Ovary (tissue), 9 donors: ENCODE data around the gene MSH3. TPM values are rescaled to one million over a fixed set of nuclear protein-coding genes. Genes with fewer than 3 reads are reported as not detected.

ENCODE experiments used
- DNase-seq, 5 donors: peaks; one replicate each; pipeline ENCODE4 v3.0.0-alpha.2; 2019 to 2020
- H3K27ac ChIP-seq, 2 donors: fragments of 200-600 bp; one replicate each; pipeline versions ENCODE4 v1.5.1 to v1.8.0; 2019 to 2022
- H3K27me3 ChIP-seq: fragments of 200-600 bp; one replicate; pipeline ENCODE4 v1.8.0; 2022
- H3K36me3 ChIP-seq: fragments of 200-600 bp; sonication (generic); one replicate; pipeline ENCODE4 v1.5.1; 2019
- H3K4me1 ChIP-seq: one replicate; pipeline ENCODE4 v1.8.1; 2013; ENCODE audit warnings: mild to moderate bottlenecking, moderate library complexity; ENCODE audit not compliant: insufficient read depth
- H3K4me3 ChIP-seq: fragments of 200-600 bp; sonication (generic); one replicate; pipeline ENCODE4 v1.5.1; 2017
- H3K9me3 ChIP-seq, 2 donors: fragments of 200-600 bp in 1 of 2; sonication (generic) in 1 of 2; one replicate each; pipeline versions ENCODE4 v1.5.1 to v1.8.1; 2013 to 2019; ENCODE audit warnings: mild to moderate bottlenecking in 1 of 2, moderate library complexity in 1 of 2
- EP300 ChIP-seq: sonication (generic); formaldehyde crosslinking; IDR thresholded peaks from one replicate; pipeline ENCODE4 v1.6.1; 2017; ENCODE audit warnings: antibody characterized with exemption
- POLR2A ChIP-seq: fragments of 450-650 bp; IDR thresholded peaks from one replicate; pipeline ENCODE4 v1.6.1; 2017; ENCODE audit warnings: antibody characterized with exemption, mild to moderate bottlenecking, moderate library complexity
- WGBS, 3 donors: extraction: QIAGEN DNeasy Blood & Tissue Kit in 1 of 3; methylation state at CpG; one replicate each; pipeline versions ENCODE4 v1.1.5 to v1.1.7; 2013 to 2017; 5-methylcytosine and 5-hydroxymethylcytosine counted together
- intact Hi-C, 4 donors: fragments of 100-400 bp; cut with DNase I; formaldehyde crosslinking; loops; one replicate each; pipeline versions ENCODE4 v1.11.0 to v1.15.1; 2022 to 2023
- polyA plus RNA-seq, 2 donors: library from polyadenylated mRNA; stranded (reverse); fragments of 200-250 nt in 1 of 2; fragments of 350-450 nt in 1 of 2; fragmentation: Illumina TruSeq in 1 of 2; extraction: RNeasy Lipid Tissue Mini Kit (QIAGEN cat#74804) in 1 of 2; gene quantifications; one replicate each; pipeline ENCODE4 v1.2.3, GENCODE V29; 2013 to 2014
- total RNA-seq, 7 donors: library from RNA; depleted of rRNA in 2 of 7; stranded (reverse); fragments of >200 nt in 2 of 7; fragmentation: NEBNext Ultra II Directional in 3 of 7; extraction: Animal tissue kit (Norgen Biotek cat#: 25700) in 3 of 7; gene quantifications; one replicate each; pipeline versions ENCODE4 v1.1.0 to v1.2.4, GENCODE V29; 2016 to 2023
- TF ChIP-seq, protein P1 (sequence below), 3 donors: fragments of 450-650 bp in 2 of 3; fragments of 200-600 bp in 1 of 3; IDR thresholded peaks; one replicate each; pipeline versions ENCODE4 v1.5.1 to v1.8.0; 2016 to 2022; ENCODE audit warnings: antibody characterized with exemption in 3 of 3, mild to moderate bottlenecking in 1 of 3
- donor health status: DM: no; HTN: no; CAD: no; lungs with moderate emphysema.
- donor health status: DM: no; HTN: no; CAD: no.
- donor health status: Bipolar disorder and iron deficiency.
- donor health status: DM: yes; HTN: yes; CAD: no.
- donor health status: DM: no; HTN: no; CAD: no.
- donor health status: DM: yes; HTN: yes; CAD: no.

MSH3 gene
- total and polyA plus RNA-seq, 9 donors: 5.1 to 17.0 (median 13.1) TPM

DNA sequence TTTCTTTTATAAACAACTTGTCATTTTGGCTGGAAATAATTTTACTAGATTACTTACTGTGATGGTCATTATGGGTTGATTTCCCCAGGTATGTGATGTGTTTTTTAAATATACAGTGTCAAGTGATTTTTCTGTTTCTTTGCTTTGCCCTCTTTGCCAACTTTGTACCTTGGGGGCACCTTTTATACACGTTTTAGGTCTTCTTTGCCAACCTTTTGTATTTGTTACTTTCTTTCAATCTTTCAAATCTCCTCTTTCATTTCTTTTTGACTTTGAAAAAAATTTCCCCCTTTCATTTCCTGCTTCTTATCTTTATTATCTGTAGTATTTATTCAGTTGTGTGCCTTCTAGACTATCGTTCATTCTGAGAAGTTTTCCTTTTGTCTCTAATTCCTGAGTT is 65.7 kb downstream of the MSH3 start:
- Histone ChIP-seq H3K36me3 (no peaks in the 10 kb centered on the region), H3K27me3 (no peaks in the 10 kb centered on the region), H3K9me3 (no peaks in the 10 kb centered on the region), H3K4me3 (no peak overlapping the region), H3K4me1 (no peaks in the 10 kb centered on the region), H3K27ac (no peak overlapping the region)
- DNase-seq: no peak
- 90 to 96% (median 96%) methylated on average over 2 of the region's 2 CpGs for WGBS, 3 donors
- intact Hi-C loops: no loop called here
- TF ChIP-seq POLR2A (no peak), EP300 (no peak)
- TF ChIP-seq, protein P1, sequence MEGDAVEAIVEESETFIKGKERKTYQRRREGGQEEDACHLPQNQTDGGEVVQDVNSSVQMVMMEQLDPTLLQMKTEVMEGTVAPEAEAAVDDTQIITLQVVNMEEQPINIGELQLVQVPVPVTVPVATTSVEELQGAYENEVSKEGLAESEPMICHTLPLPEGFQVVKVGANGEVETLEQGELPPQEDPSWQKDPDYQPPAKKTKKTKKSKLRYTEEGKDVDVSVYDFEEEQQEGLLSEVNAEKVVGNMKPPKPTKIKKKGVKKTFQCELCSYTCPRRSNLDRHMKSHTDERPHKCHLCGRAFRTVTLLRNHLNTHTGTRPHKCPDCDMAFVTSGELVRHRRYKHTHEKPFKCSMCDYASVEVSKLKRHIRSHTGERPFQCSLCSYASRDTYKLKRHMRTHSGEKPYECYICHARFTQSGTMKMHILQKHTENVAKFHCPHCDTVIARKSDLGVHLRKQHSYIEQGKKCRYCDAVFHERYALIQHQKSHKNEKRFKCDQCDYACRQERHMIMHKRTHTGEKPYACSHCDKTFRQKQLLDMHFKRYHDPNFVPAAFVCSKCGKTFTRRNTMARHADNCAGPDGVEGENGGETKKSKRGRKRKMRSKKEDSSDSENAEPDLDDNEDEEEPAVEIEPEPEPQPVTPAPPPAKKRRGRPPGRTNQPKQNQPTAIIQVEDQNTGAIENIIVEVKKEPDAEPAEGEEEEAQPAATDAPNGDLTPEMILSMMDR (IDR thresholded peaks at IDR 0.05): no peak

DNA sequence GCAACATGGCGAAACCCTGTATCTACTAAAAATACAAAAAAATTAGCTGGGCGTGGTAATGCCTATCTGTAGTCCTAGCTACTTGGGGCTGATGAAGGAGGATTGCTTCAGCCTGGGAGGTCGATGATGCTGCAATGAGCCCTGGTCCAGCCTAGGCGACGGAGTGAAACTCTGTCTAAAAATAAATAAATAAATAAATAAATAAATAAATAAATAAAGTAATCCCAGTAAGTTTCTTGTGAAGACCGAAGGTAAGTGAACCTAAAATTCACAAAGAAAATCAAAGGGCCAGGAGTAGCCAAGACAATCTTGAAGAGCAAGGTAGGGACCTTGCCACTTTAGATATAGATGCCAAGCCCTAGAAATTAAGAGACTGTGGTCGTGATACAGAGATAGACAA is 68.5 kb downstream of the MSH3 start:
- no peaks in the 10 kb centered on the region for H3K36me3 ChIP-seq
- H3K9me3 ChIP-seq: no peaks in the 10 kb centered on the region
- no peak overlapping the region for H3K4me3 ChIP-seq
- intact Hi-C loops: no loop called here
- no peak for DNase-seq
- H3K27me3 ChIP-seq: no peaks in the 10 kb centered on the region
- no peak for TF ChIP-seq EP300
- no peak for TF ChIP-seq POLR2A
- TF ChIP-seq, protein P1 (IDR thresholded peaks at IDR 0.05): no peak
- no peaks in the 10 kb centered on the region for H3K4me1 ChIP-seq
- WGBS, 3 donors: 97 to 99% (median 98%) methylated on average over 7 of the region's 7 CpGs
- no peak overlapping the region for H3K27ac ChIP-seq

DNA sequence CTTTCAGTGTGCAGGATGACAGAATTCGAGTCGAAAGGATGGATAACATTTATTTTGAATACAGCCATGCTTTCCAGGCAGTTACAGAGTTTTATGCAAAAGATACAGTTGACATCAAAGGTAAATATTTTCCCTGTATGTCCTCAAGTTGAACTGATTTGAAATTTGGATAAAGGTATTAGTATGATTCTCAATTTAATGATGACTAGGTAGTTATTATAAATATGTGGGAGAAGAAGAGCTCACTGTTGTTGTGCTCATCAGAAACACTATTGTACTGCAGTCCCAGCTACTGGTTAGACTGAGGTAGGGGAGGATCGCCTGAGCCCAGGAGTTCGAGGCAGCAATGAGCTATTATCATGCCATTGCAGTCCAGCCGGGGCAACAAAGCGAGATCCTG is 71.0 kb downstream of the MSH3 start:
- intact Hi-C loops: no loop called here
- Histone ChIP-seq H3K27ac (no peak overlapping the region), H3K9me3 (no peaks in the 10 kb centered on the region), H3K27me3 (no peaks in the 10 kb centered on the region), H3K4me3 (no peak overlapping the region), H3K4me1 (no peaks in the 10 kb centered on the region), H3K36me3 (no peaks in the 10 kb centered on the region)
- WGBS, 3 donors: 81 to 87% (median 85%) methylated on average over 6 of the region's 6 CpGs
- DNase-seq: no peak
- TF ChIP-seq POLR2A: no peak
- TF ChIP-seq EP300: no peak
- TF ChIP-seq, protein P1 (IDR thresholded peaks at IDR 0.05): no peak

DNA sequence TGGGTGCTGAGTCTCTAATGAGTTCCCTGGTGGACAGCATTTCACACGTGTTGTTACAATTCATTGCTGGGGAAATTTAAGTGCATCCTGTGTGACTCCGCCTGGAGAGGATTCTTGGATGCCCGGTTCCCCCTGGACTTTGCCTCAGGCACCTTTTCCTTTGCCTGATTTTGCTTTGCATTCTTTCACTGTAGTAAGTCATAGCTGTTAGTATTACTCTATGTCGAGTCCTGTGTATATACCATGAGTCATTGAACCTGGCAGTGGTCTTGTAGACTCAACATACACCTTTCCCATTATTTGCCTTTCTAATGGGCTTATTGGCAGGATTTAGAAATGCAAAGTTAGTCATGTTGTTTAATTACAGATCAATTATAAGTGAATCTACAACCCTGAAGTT is 82.3 kb downstream of the MSH3 start:
- WGBS, 3 donors: 90 to 92% (median 92%) methylated on average over 4 of the region's 4 CpGs
- Histone ChIP-seq H3K4me1 (no peaks in the 10 kb centered on the region), H3K27me3 (no peaks in the 10 kb centered on the region), H3K9me3 (no peaks in the 10 kb centered on the region), H3K36me3 (no peaks in the 10 kb centered on the region), H3K4me3 (no peak overlapping the region), H3K27ac (no peak overlapping the region)
- no peak for TF ChIP-seq POLR2A
- TF ChIP-seq, protein P1 (IDR thresholded peaks at IDR 0.05): no peak
- TF ChIP-seq EP300: no peak
- no peak for DNase-seq
- intact Hi-C loops: no loop called here

DNA sequence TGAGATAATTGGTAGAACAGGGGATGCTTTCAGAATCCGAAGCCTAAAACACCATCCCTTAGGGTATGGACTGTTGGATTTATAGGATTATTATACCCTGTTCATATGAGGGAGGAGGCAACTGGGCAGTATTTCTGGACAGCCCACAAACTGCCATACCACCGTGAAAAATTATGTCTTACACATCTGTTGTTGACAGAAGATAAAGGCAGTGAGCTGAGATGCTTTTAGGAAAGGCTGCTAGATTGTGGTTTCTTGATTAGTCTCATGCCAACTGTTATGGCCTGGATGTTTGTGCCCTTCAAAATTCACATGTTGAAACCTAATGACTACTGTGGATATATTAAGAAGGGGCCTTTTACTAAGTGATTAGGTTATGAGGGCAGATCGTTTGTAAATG is 84.0 kb downstream of the MSH3 start:
- intact Hi-C loops: no loop called here

More for the DNA sequence above, 84.0 kb downstream of the MSH3 start:
- no peaks in the 10 kb centered on the region for H3K9me3 ChIP-seq
- H3K27me3 ChIP-seq: no peaks in the 10 kb centered on the region
- TF ChIP-seq EP300: no peak
- TF ChIP-seq, protein P1 (IDR thresholded peaks at IDR 0.05): no peak
- no peak for TF ChIP-seq POLR2A
- no peaks in the 10 kb centered on the region for H3K36me3 ChIP-seq
- H3K4me1 ChIP-seq: no peaks in the 10 kb centered on the region
- H3K27ac ChIP-seq: no peak overlapping the region
- 50 to 65% (median 59%) methylated on average over 3 of the region's 3 CpGs for WGBS, 3 donors
- no peak overlapping the region for H3K4me3 ChIP-seq
- DNase-seq: no peak
